HT-29 (cell line): ENCODE measurements around the gene ATOH8. TPM values are rescaled to one million over a fixed set of nuclear protein-coding genes. Genes with fewer than 3 reads are reported as not detected.

ENCODE experiments used
- DNase-seq: peaks from one replicate; pipeline ENCODE4 v3.0.0-alpha.2; 2015; ENCODE audit warnings: low spot score
- total RNA-seq: library from RNA; depleted of rRNA; stranded (reverse); fragments of >200 nt; shearing (Covaris generic); gene quantifications from 2 replicates; pipeline ENCODE4 v1.2.3, GENCODE V29; 2014

Gene ATOH8
- total RNA-seq, 1 experiment from 2014 or later: 2.3 TPM

DNA sequence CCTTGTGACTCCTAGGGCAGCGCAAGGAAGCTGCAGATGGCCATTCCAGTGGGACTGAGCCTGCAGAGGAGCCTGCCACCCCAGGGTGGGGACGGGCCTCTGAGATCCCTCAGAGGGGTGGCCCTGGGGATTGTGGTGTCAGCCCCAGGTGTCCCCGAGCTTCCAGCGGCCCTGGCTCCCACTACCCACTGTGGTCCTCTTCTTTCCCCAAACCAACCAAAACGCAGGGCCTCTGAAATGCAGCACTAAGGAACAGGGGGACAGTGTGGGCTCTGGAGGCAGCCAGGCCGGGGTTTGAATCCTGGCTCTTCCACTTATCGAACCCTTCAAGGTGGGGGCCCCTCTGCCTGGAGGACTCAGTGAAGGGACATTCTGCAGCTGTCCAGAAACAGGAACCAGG is 32.7 kb downstream of the ATOH8 start:
- no peak for DNase-seq

DNA sequence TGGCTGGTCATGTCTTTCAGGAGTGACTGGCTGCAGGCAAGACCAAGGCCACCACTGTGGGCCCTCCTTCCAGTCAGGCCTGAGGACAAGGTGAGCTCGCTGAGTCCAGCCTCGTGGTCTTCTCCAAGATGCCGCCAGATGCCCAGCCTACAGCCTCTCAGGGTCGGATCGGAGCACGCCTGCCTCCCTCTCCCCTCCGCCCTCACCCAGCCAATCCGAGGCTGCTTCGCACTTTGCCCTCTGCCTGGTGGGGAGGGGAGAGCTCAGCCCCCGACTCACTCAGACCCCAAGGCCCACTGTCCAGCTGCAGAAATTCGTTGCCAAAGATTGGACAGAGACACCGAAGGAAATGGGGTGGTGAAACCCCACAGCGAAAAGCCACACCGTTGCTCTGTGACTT is 33.1 kb downstream of the ATOH8 start:
- DNase-seq: no peak

DNA sequence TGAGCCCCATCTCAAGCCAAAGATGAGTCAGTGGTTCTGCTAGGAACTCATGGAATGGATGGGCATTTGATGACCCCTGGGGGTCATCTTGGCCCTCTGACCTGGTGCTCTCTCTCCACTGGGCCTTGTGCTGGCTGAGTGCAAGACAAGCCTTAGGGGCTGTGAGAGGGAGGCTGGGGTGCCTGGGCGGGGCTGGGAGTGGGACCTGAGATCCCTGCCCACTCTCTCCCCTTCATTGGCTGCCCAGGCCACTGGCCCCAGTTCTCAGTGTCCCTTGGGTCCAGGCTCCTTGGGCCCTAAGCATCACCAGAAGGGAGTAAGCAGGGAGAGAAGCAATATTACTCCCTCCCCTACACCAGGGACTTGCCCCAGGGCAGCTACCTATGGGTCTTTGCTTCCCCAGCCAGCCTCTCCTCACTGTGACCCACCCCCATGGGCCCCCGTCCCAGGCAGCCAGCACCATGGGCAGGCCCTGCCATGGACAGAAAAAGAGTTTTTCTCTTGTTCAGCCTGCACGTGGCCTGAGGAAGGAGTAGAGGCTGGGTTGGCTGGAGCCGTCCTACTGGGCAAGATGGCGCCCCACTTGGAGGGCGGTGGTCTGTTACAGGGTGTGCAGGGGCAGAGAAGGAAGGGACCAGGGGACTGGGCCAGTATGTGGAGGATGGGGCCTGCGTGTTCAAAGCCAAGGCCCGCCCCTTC is 33.6 kb downstream of the ATOH8 start:
- no peak for DNase-seq

DNA sequence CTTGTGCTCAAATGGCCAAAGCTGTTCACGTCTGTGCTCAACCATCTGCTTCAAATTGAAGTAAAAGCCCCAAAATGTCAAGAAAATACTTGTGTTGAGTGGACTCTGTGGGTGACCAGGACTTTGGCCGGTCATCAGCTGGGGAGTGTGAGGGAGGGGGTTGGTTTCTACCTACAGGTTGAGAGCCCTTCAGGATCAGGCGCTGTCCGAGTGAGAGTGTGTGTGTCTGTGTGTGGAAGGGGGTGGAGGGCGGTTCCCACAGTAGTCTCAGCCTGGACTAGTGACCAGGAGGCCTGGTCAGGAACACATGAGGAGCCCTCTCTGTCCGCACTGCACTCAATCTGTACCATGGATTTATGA is 34.2 kb downstream of the ATOH8 start:
- DNase-seq: no peak

DNA sequence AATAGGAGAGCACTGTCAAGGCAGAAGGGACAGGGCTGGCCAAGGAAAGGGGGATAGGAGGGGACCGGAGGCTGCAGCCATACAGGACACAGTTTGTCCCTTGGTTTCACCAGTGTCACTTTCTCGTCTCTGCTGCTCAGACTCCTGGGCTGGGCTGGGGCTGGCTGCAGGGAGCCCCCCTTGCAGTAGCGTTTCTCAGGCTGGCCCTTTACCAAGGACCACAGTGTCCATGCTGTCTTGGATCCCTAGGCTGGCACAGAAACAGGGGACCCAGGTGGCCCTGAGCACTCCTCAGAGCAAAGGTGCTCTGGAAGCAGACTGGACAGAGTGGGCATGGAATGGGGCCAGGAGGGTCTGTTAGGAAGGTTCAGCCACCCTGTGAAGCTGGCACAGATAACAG is 34.8 kb downstream of the ATOH8 start:
- DNase-seq: no peak

DNA sequence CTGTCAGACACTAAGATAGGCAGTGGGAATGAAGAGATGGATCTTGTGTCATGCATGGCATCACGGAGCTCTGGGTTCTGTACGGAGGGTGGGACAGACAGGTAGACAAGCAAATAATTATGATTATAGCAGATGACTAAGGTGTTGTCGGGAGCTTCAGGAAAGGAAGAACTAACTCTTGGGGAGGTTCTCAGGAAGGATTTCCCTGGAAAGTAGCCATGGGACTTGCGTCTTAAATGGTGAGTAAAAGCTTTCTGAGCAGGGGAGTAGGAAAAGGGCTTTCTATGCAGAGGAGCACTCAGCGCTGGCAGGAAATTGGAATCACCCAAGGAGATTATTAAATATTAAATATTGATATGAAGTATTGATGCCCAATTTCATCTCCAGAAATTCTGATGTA is 35.5 kb downstream of the ATOH8 start:
- no peak for DNase-seq

DNA sequence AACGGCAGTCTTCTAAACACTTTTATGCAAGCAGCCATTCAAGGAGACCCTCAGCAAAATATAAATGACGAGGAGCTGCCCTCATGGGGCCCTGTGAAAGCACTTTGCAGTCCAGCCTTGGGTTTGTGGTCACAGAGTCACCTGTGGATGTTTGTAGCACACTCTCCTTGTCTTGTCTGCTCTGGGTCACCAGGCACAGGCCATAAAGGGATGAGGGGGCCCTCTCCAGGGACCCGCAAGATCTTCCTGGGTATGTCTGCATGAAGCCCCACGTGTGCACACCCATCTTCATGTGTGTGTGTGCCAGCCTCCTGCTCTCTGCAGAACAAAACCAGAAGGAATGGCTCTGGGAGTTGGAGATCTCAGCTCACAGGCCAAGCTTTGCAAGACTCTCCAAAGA is 36.2 kb downstream of the ATOH8 start:
- no peak for DNase-seq

DNA sequence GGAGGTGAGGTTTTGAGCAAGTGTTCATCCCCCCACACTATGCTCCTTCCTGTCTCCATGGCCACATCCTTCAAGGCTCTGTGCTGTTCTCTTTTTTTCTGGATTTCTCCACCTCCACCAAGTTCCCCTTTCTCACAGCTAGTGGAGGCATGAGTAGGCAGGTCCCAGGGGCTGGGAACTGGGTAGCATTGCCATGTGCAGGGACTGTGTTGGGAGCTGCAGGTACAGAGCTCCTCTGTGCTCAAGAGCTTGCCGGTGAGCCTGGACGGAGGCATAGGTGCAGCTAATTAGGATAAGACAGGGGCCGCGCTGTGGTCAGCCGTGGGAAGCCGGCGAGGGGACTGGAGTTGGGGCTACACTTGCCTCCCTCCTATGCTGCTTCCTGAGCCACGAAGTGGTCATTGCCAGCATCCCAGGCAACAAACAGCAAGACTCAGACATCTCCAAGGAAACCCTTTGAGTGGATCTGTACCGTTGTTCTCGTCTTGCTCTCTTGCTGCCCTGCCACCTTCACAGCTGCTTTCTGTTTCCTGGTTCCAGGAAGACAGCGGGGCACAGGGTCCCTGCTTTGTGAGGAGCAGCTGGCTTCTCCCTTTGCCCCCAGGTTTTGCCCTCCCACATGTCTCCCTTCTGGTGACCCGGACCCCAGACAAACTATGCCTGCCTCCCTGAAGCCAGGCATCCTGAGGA is 36.9 kb downstream of the ATOH8 start:
- DNase-seq: no peak

DNA sequence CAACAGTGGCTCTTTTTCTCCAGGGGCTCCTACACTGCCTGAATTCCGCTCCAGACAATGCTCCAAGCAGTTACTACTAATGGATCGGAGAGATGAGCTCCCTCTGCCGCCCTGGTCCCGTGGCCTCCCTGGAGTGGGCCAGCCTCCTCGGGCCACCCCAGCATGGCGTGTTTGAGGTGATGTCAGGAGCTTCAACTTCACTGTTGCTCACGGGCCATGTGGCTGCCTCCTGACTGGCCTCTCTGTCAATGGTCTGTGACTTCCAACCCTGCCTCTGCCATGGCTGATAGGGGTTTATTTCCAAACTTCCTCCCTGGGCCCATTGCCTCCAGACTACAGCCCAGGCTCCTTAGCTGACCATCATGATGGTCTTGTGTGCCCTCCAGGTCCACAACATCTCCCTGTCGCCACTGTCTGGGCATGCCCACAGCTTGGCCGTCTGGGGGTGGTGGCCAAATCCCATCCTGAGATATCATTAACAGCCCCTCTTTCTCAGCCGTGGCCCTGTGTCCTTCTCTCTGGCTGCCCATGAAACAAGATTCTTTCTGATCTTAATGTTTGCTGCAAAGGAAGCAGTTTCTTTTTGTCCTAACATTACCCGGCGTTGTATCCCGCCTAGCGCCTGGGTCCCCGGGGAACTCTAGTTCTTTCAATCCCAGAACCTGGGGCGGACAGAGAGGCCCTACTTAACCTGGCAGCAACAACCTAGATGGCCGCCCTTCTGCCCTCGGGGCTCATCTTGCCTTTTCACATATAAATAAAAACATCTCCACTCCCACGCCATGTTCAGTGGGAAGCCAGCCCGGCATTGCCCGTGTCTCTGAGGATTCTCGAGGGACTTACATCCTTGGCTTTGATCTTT is 38.1 kb downstream of the ATOH8 start:
- DNase-seq: no peak

DNA sequence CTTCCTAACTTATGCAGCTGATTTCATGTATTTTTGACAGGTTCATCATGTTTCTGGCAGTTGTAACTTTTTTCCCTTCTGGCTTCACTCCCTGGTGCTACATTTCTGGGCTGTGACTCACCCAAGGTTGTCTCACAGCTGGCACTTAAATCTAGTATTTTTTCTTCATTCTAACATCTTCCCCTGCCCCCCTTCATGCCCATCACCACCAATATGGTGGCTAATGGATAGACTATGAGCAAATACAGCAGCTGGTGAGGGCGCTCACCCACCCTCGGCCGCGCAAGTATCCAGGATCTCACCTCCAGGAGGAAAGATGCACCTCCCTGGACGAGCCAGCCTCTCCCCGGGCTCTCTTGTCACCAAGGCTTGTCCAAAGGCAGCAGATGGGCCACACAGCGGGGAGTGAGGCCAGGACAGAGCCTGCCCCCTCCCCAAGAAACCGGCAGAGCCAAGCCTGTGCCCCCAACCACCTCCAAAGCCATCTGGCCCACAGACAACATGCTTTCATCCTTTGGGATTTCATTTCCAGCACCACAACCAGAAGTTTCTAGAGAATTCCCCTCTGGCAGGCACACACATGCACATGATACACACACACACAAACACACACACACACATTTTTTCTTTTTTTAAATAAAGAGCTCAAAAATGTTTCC is 39.1 kb downstream of the ATOH8 start:
- DNase-seq: no peak

DNA sequence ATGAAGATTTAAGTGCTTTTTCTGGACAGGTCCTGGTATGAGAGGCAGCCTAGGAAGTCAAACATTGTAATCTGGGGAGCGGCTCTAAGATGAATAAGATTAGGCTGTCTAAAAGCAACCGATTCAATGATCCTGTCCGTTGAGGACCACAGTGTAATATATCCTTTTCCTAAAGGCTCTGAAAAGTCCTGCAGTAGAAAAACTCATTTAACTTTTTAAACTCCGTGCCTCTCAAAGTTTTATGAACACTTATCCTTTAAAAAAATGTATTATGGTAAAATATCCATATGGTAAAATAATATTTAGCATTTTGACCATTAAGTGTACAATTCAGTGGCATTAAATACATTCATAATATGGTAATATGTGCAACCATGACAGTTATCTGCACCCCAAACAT is 39.8 kb downstream of the ATOH8 start:
- no peak for DNase-seq

DNA sequence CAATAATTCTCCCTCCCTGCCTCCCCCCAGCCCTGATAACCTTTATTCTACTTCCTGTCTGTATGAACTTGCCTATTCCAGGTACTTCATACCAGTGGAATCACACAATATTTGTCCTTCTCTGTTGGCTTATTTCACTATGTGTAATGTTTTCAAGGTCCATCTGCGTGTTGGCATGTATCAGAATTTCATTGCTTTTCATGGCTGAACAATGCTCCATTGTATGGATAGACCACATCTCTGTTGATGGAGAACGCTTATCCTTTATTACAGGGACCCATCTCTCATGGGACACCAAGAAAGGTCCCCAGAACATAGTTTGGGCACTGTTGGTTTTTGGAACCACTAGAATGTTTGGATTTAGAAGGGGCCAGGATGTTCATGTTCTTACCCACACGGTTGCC is 40.2 kb downstream of the ATOH8 start:
- DNase-seq: no peak

DNA sequence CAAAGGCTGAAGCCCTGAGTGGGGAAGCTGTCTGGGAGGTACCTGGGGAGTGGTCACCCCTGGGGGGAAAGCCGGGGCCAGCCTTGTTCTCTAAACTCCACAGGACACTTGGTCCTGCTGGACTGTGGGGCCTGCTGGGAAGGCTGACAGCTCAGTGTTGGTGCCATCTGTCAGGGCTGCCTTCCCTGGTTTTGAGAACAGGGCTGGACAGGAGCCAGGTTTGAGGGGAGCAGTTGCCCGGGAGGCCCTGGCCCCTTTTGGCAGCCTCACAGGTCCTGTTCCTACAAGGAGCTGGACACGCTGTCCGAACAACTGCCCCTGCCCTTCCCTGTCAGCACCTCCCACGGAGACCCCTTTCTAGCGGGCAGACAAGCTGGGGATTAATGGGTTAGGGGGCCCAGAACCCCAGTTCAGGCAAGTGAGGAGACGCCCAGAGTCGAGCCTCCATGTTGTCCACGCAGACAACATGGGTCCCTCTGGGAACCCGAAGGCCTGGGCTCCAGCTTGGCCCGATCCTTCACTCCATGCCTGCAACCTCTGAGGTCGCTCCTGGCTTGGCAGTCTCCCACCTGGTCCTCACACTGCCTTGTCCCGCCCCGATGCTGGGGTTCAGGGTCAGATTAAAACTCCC is 40.8 kb downstream of the ATOH8 start:
- DNase-seq: no peak

DNA sequence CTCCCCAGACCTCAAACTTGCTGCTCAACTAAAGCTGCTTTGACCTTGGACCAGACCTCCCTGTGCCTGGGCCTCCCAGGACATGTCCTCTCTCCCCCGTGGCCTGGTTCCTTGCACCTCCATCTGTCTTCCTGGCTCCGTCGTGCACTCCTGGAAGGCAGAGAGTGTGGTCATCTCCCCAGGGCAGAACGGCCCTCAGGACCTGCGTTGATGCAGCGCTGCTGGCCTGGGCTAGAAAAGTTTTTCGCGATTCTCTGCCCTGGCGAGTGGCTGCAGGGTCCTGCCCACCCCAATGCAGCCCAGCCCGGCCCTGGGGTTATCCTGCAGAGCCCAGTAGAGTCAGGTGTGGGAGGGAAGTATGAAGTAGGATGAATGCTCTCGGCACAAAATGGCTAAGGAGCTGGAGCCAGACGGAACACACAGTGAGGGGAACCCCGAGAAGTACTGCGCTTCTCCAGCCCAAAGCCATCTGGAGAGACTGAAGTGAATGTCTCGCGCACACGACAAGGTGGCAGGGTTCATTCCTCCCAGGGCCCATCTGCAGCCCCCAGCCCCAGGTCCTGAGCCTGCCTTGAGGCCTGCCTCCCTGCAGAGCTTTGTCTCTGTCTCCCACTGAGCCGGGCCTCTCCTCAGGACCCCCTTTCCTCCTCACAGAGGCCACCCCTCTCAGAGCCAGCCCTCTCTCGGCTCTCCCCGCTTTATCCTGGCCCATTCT is 41.7 kb downstream of the ATOH8 start:
- no peak for DNase-seq

DNA sequence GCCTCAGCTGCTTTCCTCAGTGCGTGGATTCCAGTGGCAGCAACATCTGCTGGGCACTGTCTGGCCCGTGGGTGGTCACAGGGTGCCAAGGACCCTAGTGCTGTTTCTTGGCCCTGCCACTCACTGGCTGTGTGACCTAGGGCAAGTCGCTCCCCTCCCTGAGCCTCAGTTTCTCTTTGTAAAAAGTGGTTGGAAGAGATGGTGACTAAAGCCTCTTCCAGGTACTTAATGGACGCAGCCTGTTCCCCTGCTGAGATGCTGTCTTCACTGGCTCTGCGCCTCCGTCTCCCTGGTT is 42.2 kb downstream of the ATOH8 start:
- DNase-seq: no peak

DNA sequence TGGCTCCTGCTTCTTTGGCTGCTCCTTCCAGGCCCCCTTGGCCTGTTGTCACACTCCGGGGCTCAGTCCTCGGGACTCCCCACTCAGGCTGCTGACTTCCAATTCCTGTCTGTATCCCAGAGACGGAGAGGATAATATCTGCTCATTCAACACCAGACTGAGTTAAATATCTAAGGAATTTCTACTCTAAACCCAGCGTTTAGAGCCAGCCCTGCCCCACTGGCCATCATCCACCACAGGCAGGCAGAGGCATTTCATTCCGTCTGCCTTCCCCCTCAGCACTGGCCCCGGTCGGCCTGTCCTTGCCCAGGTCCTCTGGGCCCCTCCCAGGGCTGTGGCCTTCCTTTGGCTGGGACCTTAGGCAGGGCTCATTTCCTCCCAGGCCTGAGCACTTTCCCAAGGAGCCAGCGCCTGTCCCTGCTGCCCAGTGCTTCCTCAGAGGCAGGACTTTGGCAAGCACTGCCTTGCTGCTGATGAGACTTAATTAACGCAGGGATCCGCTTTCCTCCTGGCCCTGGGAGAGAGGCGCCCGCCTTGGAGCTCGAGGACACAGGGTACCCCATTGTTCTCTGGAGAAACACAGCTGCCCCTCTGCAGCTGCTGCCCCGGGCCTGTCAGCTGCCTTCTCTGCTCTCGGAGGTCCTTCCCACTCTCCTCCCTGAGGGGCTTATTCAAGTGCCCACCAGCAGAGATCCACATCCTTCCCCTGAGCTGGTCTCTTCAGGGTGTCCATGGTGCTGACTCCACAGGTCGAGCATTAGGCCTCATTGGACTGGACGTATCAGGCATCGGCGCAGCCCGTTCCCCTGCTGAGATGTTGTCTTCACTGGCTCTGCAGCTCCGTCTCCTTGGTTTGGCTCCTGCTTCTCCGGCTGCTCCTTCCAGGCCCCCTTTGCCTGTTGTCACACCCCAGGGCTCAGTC is 42.8 kb downstream of the ATOH8 start:
- no peak for DNase-seq

DNA sequence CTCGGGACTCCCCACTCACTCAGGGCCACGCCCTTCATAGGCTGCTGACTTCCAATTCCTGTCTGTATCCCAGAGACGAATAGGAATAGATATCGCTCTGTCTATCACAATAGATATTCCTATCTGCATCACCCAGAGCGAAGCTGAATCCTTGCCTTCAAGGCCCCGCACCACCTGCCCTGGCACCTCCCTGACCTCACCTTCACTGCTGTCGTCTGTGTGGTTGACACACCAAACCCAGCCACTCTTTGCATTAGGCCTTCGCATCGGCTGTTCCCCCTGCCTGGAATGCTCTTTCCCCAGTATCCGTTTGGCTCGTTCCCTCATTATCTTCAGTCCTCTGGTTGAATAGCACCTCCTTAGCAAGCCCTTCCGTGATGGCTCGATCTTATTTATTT is 43.5 kb downstream of the ATOH8 start:
- no peak for DNase-seq

DNA sequence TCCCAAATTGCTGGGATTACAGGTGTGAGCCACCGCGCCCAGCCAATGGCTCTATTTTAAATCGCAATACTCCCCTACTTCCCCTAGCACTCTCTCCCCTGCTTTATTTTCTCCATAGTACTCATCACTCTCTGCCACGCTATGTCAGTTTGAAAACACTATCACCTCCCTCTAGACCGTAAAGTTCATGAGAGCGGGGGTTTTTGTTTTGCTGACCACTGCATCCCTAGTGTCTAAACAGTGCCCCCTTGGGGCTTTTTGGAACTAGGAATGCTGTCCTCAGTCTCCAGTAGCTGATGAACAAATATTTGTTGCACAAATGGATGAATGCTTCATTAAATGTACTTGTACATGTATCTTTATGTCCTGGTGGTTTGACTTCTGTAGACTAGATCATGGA is 44.1 kb downstream of the ATOH8 start:
- DNase-seq: peak; percentile 21

DNA sequence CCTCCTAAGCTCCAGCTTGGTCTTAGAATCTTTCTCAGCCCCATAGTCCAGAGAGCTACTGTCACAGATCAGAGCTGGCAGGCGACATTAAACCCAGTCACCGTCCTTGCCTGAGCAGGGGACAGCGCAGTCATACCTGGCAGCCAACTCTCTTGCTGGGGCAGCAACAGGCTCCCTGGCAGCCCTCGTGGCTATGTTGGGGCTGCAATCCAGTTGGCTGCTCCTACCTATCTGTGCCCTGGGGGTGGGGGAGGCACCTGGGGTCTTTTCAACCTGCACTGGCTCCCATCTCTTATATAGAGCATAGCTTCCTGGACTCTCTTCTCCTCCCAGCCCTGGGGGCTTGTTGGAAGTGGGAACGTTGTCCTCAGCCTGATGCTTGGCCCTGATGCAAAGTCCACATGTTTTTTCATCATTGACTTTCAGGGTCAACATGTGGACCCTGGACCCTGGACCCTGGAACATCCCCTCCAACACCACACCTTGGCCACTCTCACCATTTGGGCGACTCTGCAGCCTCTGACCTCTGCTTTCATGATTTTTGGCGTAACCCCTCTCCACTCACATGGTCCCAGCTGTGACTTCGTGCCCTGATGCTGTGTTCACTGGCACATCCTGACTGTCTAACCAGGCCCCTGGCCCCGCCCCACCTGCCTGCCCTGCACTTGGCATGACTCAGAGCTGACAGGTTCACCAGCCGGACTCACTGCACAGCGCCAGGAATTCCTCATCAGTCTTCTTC is 45.6 kb downstream of the ATOH8 start:
- peak; percentile 23 for DNase-seq
